IMR-90 (cell line): ENCODE results near the gene CUBN. TPM values are rescaled to one million over a fixed set of nuclear protein-coding genes. Genes with fewer than 3 reads are reported as not detected.

ENCODE experiments used
- ATAC-seq: fragments of 200-7000 bp; cut with Tn5 transposase; 2 replicates; pipeline ENCODE4 v1.9.1; 2020; ENCODE audit warnings: low read depth, mild to moderate bottlenecking, moderate library complexity
- BruUV-seq: library from RNA; stranded (reverse); fragments of 400-500 nt; replicated peaks from 2 replicates; lab custom pipeline; 2021; lab: Mats Ljungman, UMichigan
- CTCF ChIA-PET: fragments of 300-600 bp; formaldehyde crosslinking; extraction: SDS; loops from one replicate; lab custom pipeline; 2021; ENCODE audit warnings: antibody characterized with exemption; lab: Yijun Ruan, JAX
- POLR2A ChIA-PET: fragments of 300-600 bp; sonication (Branson Sonifier 250); formaldehyde crosslinking; loops from one replicate; lab custom pipeline; 2022; ENCODE audit warnings: antibody characterized with exemption; ENCODE audit not compliant: unreplicated experiment; lab: Charles Lee
- DNase-seq: peaks from one replicate; pipeline ENCODE4 v3.0.0; 2013
- H2AFZ ChIP-seq: replicated peaks from 2 replicates; pipeline ENCODE3; 2013; ENCODE audit warnings: low read length, mild to moderate bottlenecking; ENCODE audit not compliant: poor library complexity
- H2AK5ac ChIP-seq: 2 replicates; pipeline ENCODE4 v1.6.1; 2013; ENCODE audit warnings: low read depth, low read length, inconsistent platforms
- H2AK9ac ChIP-seq: replicated peaks from 2 replicates; pipeline ENCODE3; 2013; ENCODE audit warnings: mild to moderate bottlenecking, low read depth, low read length, moderate library complexity; ENCODE audit not compliant: poor library complexity
- H2BK120ac ChIP-seq: 2 replicates; pipeline ENCODE4 v1.6.1; 2013; ENCODE audit warnings: low read depth, low read length, inconsistent platforms
- H2BK15ac ChIP-seq: 3 replicates; pipeline ENCODE4 v1.6.1; 2013; ENCODE audit warnings: low read depth, low read length, inconsistent platforms
- H2BK20ac ChIP-seq: 2 replicates; pipeline ENCODE4 v1.6.1; 2013; ENCODE audit warnings: low read depth, mild to moderate bottlenecking, inconsistent platforms, low read length, moderate library complexity
- H2BK5ac ChIP-seq: 2 replicates; pipeline ENCODE4 v1.6.1; 2013; ENCODE audit warnings: mild to moderate bottlenecking, low read depth, low read length, inconsistent platforms; ENCODE audit not compliant: poor library complexity, severe bottlenecking
- H3K14ac ChIP-seq: replicated peaks from 2 replicates; pipeline ENCODE4 v1.6.1; 2013; ENCODE audit warnings: low read depth, low read length, inconsistent platforms
- H3K18ac ChIP-seq: 2 replicates; pipeline ENCODE4 v1.6.1; 2013; ENCODE audit warnings: low read depth, low read length, control low read depth
- H3K23ac ChIP-seq: 2 replicates; pipeline ENCODE4 v1.6.1; 2013; ENCODE audit warnings: low read depth, low read length, inconsistent platforms
- H3K27ac ChIP-seq: 2 replicates; pipeline ENCODE4 v1.5.1; 2013; ENCODE audit warnings: mild to moderate bottlenecking, control low read depth, low read length; ENCODE audit not compliant: insufficient read depth
- H3K27me3 ChIP-seq: 2 replicates; pipeline ENCODE4 v1.6.1; 2013; ENCODE audit warnings: low read length; ENCODE audit not compliant: control insufficient read depth, insufficient read depth
- H3K36me3 ChIP-seq: 2 replicates; pipeline ENCODE4 v1.6.1; 2013; ENCODE audit warnings: low read length, mixed read lengths; ENCODE audit not compliant: control insufficient read depth, insufficient read depth
- H3K4ac ChIP-seq: 2 replicates; pipeline ENCODE4 v1.6.1; 2013; ENCODE audit warnings: low read depth, low read length, inconsistent platforms
- H3K4me1 ChIP-seq: 2 replicates; pipeline ENCODE4 v1.6.1; 2013; ENCODE audit warnings: low read length, mixed read lengths; ENCODE audit not compliant: control insufficient read depth, insufficient read depth
- H3K4me2 ChIP-seq: 2 replicates; pipeline ENCODE4 v1.6.1; 2013; ENCODE audit warnings: low read depth, mild to moderate bottlenecking, control low read depth, low read length, moderate library complexity
- H3K4me3 ChIP-seq: 2 replicates; pipeline ENCODE4 v1.5.1; 2013; ENCODE audit warnings: low read depth, mild to moderate bottlenecking, control low read depth, low read length, moderate library complexity; ENCODE audit not compliant: insufficient read depth
- H3K56ac ChIP-seq: 2 replicates; pipeline ENCODE4 v1.6.1; 2013; ENCODE audit warnings: low read length, inconsistent platforms; ENCODE audit not compliant: insufficient read depth; ENCODE audit errors: extremely low read depth
- H3K79me1 ChIP-seq, 2 experiments: 2 replicates each; pipeline ENCODE4 v1.6.1; 2013; ENCODE audit warnings: low read length in 2 of 2, inconsistent platforms in 1 of 2, low read depth in 1 of 2
- H3K9ac ChIP-seq: 2 replicates; pipeline ENCODE4 v1.6.1; 2013; ENCODE audit warnings: low read depth, low read length, control low read depth
- H3K9me1 ChIP-seq: 2 replicates; pipeline ENCODE4 v1.6.1; 2013; ENCODE audit warnings: low read length, inconsistent platforms; ENCODE audit not compliant: insufficient read depth
- H3K9me3 ChIP-seq: 2 replicates; pipeline ENCODE4 v1.6.1; 2013; ENCODE audit warnings: low read length; ENCODE audit not compliant: control insufficient read depth, insufficient read depth
- H4K20me1 ChIP-seq: 2 replicates; pipeline ENCODE4 v1.6.1; 2013; ENCODE audit warnings: low read length, inconsistent platforms; ENCODE audit not compliant: insufficient read depth
- H4K5ac ChIP-seq: 2 replicates; pipeline ENCODE4 v1.6.1; 2013; ENCODE audit warnings: mild to moderate bottlenecking, low read depth, low read length, control low read depth
- H4K8ac ChIP-seq, 2 experiments: 2 replicates each; pipeline ENCODE4 v1.6.1; 2013; ENCODE audit warnings: low read depth in 2 of 2, low read length in 2 of 2, control low read depth in 1 of 2, inconsistent platforms in 1 of 2
- H4K91ac ChIP-seq: 2 replicates; pipeline ENCODE4 v1.6.1; 2013; ENCODE audit warnings: low read depth, low read length, inconsistent platforms; ENCODE audit not compliant: insufficient read depth
- BHLHE40 ChIP-seq: fragments of 150-350 bp; IDR thresholded peaks from 2 replicates; pipeline ENCODE4 v1.6.1; 2016; ENCODE audit warnings: mild to moderate bottlenecking, low read depth, low read length
- CHD1 ChIP-seq: IDR thresholded peaks from 2 replicates; pipeline ENCODE4 v1.6.1; 2012; ENCODE audit warnings: low read depth, low read length, improper control_type of control experiment
- FOS ChIP-seq: fragments of 150-350 bp; IDR thresholded peaks from 2 replicates; pipeline ENCODE4 v1.6.1; 2016; ENCODE audit warnings: low read depth, low read length
- MAFK ChIP-seq: IDR thresholded peaks from 2 replicates; pipeline ENCODE4 v1.6.1; 2012; ENCODE audit warnings: low read depth, low read length, improper control_type of control experiment
- POLR2A ChIP-seq: IDR thresholded peaks from 2 replicates; pipeline ENCODE4 v1.6.1; 2012; ENCODE audit warnings: mild to moderate bottlenecking, low read depth, low read length
- RAD21 ChIP-seq: IDR thresholded peaks from 2 replicates; pipeline ENCODE4 v1.6.1; 2012; ENCODE audit warnings: low read length, improper control_type of control experiment
- RCOR1 ChIP-seq: IDR thresholded peaks from 2 replicates; pipeline ENCODE4 v1.6.1; 2012; ENCODE audit warnings: mild to moderate bottlenecking, low read length, improper control_type of control experiment; ENCODE audit not compliant: insufficient replicate concordance
- RFX5 ChIP-seq: IDR thresholded peaks from 2 replicates; pipeline ENCODE4 v1.8.0; 2012; ENCODE audit warnings: low read depth, mild to moderate bottlenecking, low read length, moderate library complexity
- SMC3 ChIP-seq: fragments of 150-350 bp; IDR thresholded peaks from 2 replicates; pipeline ENCODE4 v1.6.1; 2016; ENCODE audit warnings: low read depth, mild to moderate bottlenecking, antibody characterized with exemption, low read length, moderate library complexity
- WGBS, 2 experiments: methylation state at CpG; one replicate each; pipeline versions ENCODE4 v1.1.5 to v1.1.7; 2013; ENCODE audit warnings: missing lambda C conversion rate in 2 of 2; ENCODE audit not compliant: insufficient read length in 1 of 2; ENCODE audit errors: extremely low coverage in 2 of 2; 5-methylcytosine and 5-hydroxymethylcytosine counted together
- dilution Hi-C: fragments of 300-500 bp; cut with HindIII; formaldehyde crosslinking; loops from one replicate; pipeline ENCODE4 v1.14.3; 2018; ENCODE audit warnings: low sequenced_read_pairs; ENCODE audit not compliant: unreplicated experiment
- in situ Hi-C: fragments of 300-500 bp; cut with MboI; formaldehyde crosslinking; loops from 3 replicates; pipeline ENCODE4 v1.14.3; 2019; ENCODE audit warnings: low sequenced_read_pairs, inconsistent platforms, mixed read lengths
- intact Hi-C: fragments of 100-400 bp; cut with micrococcal nuclease; formaldehyde crosslinking; loops from 2 replicates; pipeline ENCODE4 v1.10.0; 2022
- polyA plus RNA-seq, 3 experiments: library from polyadenylated mRNA; depleted of rRNA; stranded (reverse); fragments of >200 nt; gene quantifications; 2 replicates each; pipeline ENCODE4 v1.2.3, GENCODE V29; 2012; ENCODE audit warnings: low replicate concordance in 1 of 3
- total RNA-seq: library from RNA; depleted of rRNA; stranded (reverse); fragments of >200 nt; gene quantifications from 2 replicates; pipeline ENCODE4 v1.2.3, GENCODE V29; 2012
- TF ChIP-seq, protein P1 (sequence below): fragments of 150-350 bp; IDR thresholded peaks from 2 replicates; pipeline ENCODE4 v1.6.1; 2016; ENCODE audit warnings: low read depth, mild to moderate bottlenecking, low read length, moderate library complexity, borderline replicate concordance
- TF ChIP-seq, protein P2 (sequence below): conservative IDR thresholded peaks from 2 replicates; pipeline ENCODE4 v1.5.1; 2012; ENCODE audit warnings: mild to moderate bottlenecking, low read depth, low read length, improper control_type of control experiment

The CUBN gene
- total and polyA plus RNA-seq, 2 of the 4 experiments (the other 2 are of a cell fraction), result 0.19 to 0.54 TPM

DNA sequence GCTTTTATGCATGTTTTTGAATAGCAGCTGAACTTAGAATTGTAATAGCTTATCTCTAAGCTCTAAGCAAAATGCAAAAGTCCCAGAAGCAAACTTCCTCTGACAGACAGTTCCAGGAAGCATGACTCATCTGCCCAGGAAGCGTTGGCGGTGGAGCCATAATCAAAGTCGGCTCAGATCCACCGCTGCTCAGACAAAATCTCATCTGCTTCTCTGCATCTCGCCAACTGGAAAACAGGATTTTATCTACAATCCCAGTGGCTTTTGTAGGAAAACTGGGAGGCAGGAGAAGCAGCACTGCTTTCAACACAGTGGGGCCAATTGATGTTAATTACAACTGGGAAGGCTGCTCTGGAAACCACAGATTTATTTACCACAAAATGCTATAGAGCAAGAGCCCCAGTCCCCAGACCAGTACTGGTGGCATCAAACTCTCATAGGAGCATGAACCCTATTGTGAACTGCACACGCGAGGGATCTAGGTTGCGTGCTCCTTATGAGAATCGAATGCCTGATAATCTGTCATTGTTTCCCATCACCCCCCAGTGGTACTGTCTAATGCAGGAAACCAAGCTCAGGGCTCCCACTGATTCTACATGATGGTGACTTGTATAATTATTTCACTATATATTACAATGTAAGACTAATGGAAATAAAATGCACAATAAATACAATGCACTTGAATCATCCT, 99.9 kb downstream of the CUBN start:
- peak overlapping the region; percentile 80 for H2BK5ac ChIP-seq
- no peaks in the 10 kb centered on the region for H3K27me3 ChIP-seq
- peak overlapping the region; percentile 95 to 96 for H4K8ac ChIP-seq
- peak overlapping the region; percentile 93 for H4K91ac ChIP-seq
- peak overlapping the region; percentile 13; the same call in 1 of the 2 replicates for H3K4me3 ChIP-seq
- H3K14ac ChIP-seq, result peak overlapping the region; percentile 83
- whole genome bisulfite sequencing, 2 experiments, result 72% methylated on average over 3 of the region's 9 CpGs; no CpG with 5 or more reads in 1 of the 2 experiments
- peak overlapping the region; percentile 90 for H2AK5ac ChIP-seq
- H3K27ac ChIP-seq, result peak overlapping the region; percentile 68
- H3K9ac ChIP-seq, result peak overlapping the region; percentile 43
- ATAC-seq (peak; percentile 57), DNase-seq (peak; percentile 87)
- intact Hi-C loops, result no loop called here
- no peaks in the 10 kb centered on the region for H3K9me3 ChIP-seq
- BruUV-seq, result no TSS peak
- TF ChIP-seq RFX5, result no peak
- 0 out of 2 replicates have a peak, but pooled peaks have one; percentile 32 for TF ChIP-seq SMC3
- TF ChIP-seq CHD1, result no peak
- no peak for TF ChIP-seq MAFK
- TF ChIP-seq POLR2A, result no peak
- TF ChIP-seq RCOR1, result no peak
- TF ChIP-seq FOS, result peak; percentile 89
- TF ChIP-seq BHLHE40, result peak; percentile 23; the same call in 1 of the 2 replicates
- TF ChIP-seq RAD21, result peak; percentile 22; the same call in 1 of the 2 replicates
- TF ChIP-seq, protein P1, sequence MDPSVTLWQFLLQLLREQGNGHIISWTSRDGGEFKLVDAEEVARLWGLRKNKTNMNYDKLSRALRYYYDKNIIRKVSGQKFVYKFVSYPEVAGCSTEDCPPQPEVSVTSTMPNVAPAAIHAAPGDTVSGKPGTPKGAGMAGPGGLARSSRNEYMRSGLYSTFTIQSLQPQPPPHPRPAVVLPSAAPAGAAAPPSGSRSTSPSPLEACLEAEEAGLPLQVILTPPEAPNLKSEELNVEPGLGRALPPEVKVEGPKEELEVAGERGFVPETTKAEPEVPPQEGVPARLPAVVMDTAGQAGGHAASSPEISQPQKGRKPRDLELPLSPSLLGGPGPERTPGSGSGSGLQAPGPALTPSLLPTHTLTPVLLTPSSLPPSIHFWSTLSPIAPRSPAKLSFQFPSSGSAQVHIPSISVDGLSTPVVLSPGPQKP, result no peak
- TF ChIP-seq, protein P2, sequence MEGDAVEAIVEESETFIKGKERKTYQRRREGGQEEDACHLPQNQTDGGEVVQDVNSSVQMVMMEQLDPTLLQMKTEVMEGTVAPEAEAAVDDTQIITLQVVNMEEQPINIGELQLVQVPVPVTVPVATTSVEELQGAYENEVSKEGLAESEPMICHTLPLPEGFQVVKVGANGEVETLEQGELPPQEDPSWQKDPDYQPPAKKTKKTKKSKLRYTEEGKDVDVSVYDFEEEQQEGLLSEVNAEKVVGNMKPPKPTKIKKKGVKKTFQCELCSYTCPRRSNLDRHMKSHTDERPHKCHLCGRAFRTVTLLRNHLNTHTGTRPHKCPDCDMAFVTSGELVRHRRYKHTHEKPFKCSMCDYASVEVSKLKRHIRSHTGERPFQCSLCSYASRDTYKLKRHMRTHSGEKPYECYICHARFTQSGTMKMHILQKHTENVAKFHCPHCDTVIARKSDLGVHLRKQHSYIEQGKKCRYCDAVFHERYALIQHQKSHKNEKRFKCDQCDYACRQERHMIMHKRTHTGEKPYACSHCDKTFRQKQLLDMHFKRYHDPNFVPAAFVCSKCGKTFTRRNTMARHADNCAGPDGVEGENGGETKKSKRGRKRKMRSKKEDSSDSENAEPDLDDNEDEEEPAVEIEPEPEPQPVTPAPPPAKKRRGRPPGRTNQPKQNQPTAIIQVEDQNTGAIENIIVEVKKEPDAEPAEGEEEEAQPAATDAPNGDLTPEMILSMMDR, result no peak
- H3K4me1 ChIP-seq, result peaks cover 14% of the 10 kb centered on the region
- in situ Hi-C loops, result loop anchor here (5.0 kb wide), 1 partner anchor 198 kb away; the partner anchor contains the start of gene VIM
- peak overlapping the region; percentile 81 for H2AFZ ChIP-seq
- no peaks in the 10 kb centered on the region for H4K20me1 ChIP-seq
- peak overlapping the region; percentile 70 for H3K56ac ChIP-seq
- H3K9me1 ChIP-seq, result peaks cover 9% of the 10 kb centered on the region; the same call in 1 of the 2 replicates
- peak overlapping the region; percentile 93 for H3K4ac ChIP-seq
- POLR2A ChIA-PET, result interaction anchor here (0.6 kb wide), 1 partner anchor 83 kb away, joined by 6 read pairs; no protein-coding TSS in a partner anchor
- peak overlapping the region; percentile 92 for H4K5ac ChIP-seq
- no peaks in the 10 kb centered on the region for H3K36me3 ChIP-seq
- CTCF ChIA-PET, result no interaction called here
- peak overlapping the region; percentile 85; the same call in 2 of the 3 replicates for H2BK15ac ChIP-seq
- peak overlapping the region; percentile 83 for H3K18ac ChIP-seq
- H3K4me2 ChIP-seq, result peak overlapping the region; percentile 86
- H3K23ac ChIP-seq, result peak overlapping the region; percentile 77; the same call in 1 of the 2 replicates
- no peak overlapping the region for H2AK9ac ChIP-seq
- dilution Hi-C loops, result no loop called here
- peak overlapping the region; percentile 94 for H2BK20ac ChIP-seq
- 0 out of 4 replicates have a peak, but pooled peaks cover 0 to 4% of the 10 kb centered on the region in 2 experiments for H3K79me1 ChIP-seq
- peak overlapping the region; percentile 95 for H2BK120ac ChIP-seq
